Activated naive CD4-positive, alpha-beta T cell treated with anti-CD3 and anti-CD28 coated beads for 36 hours (primary cell): ENCODE data around the gene GRAMD1B. TPM values are rescaled to one million over a fixed set of nuclear protein-coding genes. Genes with fewer than 3 reads are reported as not detected.
A peak's percentile ranks its signal among the peaks of the same experiment; 100 is the strongest.

Experiments used
- CTCF ChIA-PET: fragments of 350-600 bp; sonication (Branson Sonifier 250); formaldehyde crosslinking; loops from one replicate; lab custom pipeline; 2021; ENCODE audit warnings: antibody characterized with exemption; lab: Charles Lee
- DNase-seq: peaks from one replicate; pipeline ENCODE4 v3.0.0-alpha.2; 2020
- H3K27ac Mint-ChIP-seq: one replicate; pipeline ENCODE4 v1.8.0; 2021; ENCODE audit warnings: mild to moderate bottlenecking, mixed read lengths
- H3K27me3 Mint-ChIP-seq: one replicate; pipeline ENCODE4 v1.8.0; 2021; ENCODE audit warnings: low read depth, mixed read lengths
- H3K36me3 Mint-ChIP-seq: one replicate; pipeline ENCODE4 v1.8.0; 2021; ENCODE audit warnings: low read depth, mixed read lengths
- H3K4me1 Mint-ChIP-seq: one replicate; pipeline ENCODE4 v1.8.0; 2021; ENCODE audit warnings: low read depth, mixed read lengths
- H3K4me3 Mint-ChIP-seq: one replicate; pipeline ENCODE4 v1.8.0; 2021; ENCODE audit warnings: mild to moderate bottlenecking, moderate library complexity, mixed read lengths
- H3K9me3 Mint-ChIP-seq: one replicate; pipeline ENCODE4 v1.8.0; 2021; ENCODE audit warnings: mixed read lengths
- intact Hi-C: fragments of 100-400 bp; cut with micrococcal nuclease; formaldehyde crosslinking; loops from one replicate; pipeline ENCODE4 v1.15.1; 2023
- total RNA-seq, 2 experiments: library from RNA; stranded (reverse); gene quantifications; one replicate each; pipeline ENCODE4 v1.2.3, GENCODE V29; 2021

GRAMD1B gene
- total RNA-seq, 2 experiments from 2014 or later, result 43.7 to 47.2 TPM

DNA sequence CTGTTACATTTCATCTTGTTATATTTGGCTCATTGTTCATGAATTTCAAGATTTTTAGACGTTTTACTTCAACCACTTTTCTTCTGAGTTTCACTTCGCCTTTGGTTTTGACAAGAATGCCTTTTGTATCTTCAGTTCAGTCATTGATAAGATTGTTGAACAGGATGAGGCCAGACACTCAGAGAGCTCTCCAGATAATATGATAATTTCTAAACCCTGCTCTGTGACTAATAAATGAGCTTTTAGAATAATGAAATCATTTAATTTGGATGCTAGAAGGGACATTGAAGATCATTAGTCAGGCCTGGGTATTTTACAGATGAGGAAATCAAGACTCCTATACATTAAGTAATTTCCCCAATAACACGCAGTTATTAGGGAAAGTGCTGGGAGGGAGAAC is 37.2 kb upstream of the GRAMD1B start:
- peaks cover 8% of the 10 kb centered on the region for H3K4me1 Mint-ChIP-seq
- CTCF ChIA-PET, result interaction anchor here (0.7 kb wide), 1 partner anchor 57 kb away, joined by 3 read pairs; no protein-coding TSS in a partner anchor
- no peak overlapping the region for H3K27ac Mint-ChIP-seq
- H3K4me3 Mint-ChIP-seq, result no peak overlapping the region
- peaks cover 20% of the 10 kb centered on the region for H3K27me3 Mint-ChIP-seq
- H3K36me3 Mint-ChIP-seq, result peaks cover 1% of the 10 kb centered on the region
- no peaks in the 10 kb centered on the region for H3K9me3 Mint-ChIP-seq
- intact Hi-C loops, result no loop called here
- no peak for DNase-seq

DNA sequence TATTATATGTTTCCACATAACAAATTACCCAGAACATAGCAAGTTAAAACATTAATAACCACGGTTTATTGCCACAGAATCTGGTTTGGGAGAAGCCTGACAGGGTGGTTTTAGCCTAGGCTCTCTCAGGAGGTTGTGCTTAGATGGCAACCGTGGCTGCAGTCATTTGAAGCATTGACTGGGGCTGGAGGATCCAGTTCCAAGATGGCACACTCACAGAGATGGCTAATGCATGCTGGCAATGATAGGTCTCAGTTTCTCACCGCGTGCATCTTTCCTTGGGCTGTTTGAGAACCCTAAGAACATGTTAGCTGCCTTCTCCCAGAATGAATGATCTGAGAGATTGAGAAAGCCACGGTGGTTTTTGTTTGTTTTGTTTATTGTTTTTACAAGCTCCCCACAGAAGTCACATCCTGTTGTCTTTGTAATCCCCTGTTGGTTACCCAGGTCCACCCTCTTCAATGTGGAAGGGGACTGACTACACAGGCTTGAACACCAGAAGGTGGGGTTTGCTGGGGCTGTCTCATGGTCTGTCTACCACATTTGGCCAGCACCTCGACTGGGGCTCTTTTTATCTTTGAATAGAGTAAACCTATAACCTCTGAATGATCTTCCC is 36.6 kb upstream of the GRAMD1B start:
- H3K27me3 Mint-ChIP-seq, result peaks cover 20% of the 10 kb centered on the region
- intact Hi-C loops, result no loop called here

DNA sequence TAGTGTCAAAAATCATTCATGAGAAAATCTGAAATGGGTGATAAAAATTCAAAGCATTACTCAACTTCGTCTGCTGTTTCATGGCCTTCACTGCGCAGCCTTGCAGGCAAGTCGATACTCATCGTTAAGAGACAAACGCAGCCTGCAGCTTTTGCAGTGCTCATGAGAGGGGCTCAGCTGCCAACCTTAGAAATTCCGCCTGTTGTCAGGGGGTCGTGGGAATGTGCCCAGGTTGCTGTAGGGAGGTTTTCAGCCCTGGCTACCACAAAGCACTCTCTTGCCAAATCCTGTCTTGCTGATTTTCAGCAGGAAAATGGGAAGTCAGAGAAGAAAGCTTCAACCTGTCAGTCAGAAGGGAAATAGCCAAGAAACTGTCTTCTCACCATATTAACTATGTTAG is 25.4 kb upstream of the GRAMD1B start:
- H3K27ac Mint-ChIP-seq, result no peak overlapping the region
- peaks cover 14% of the 10 kb centered on the region for H3K27me3 Mint-ChIP-seq
- no peaks in the 10 kb centered on the region for H3K9me3 Mint-ChIP-seq
- no peak overlapping the region for H3K4me3 Mint-ChIP-seq
- peaks cover 1% of the 10 kb centered on the region for H3K36me3 Mint-ChIP-seq
- CTCF ChIA-PET, result interaction anchor here (0.6 to 7.4 kb wide), 5 partner anchors 25 to 251 kb away, joined by 3 to 129 read pairs (median 3); partner anchors contain the start of gene GRAMD1B
- DNase-seq, result no peak
- H3K4me1 Mint-ChIP-seq, result peaks cover 36% of the 10 kb centered on the region
- intact Hi-C loops, result no loop called here

More for the DNA sequence above, 36.6 kb upstream of the GRAMD1B start:
- DNase-seq, result no peak
- Mint-ChIP-seq H3K4me3 (no peak overlapping the region), H3K9me3 (no peaks in the 10 kb centered on the region), H3K27ac (no peak overlapping the region), H3K36me3 (peaks cover 1% of the 10 kb centered on the region), H3K4me1 (peaks cover 8% of the 10 kb centered on the region)
- CTCF ChIA-PET, result interaction anchor here (0.7 kb wide), 1 partner anchor 57 kb away, joined by 3 read pairs; no protein-coding TSS in a partner anchor

DNA sequence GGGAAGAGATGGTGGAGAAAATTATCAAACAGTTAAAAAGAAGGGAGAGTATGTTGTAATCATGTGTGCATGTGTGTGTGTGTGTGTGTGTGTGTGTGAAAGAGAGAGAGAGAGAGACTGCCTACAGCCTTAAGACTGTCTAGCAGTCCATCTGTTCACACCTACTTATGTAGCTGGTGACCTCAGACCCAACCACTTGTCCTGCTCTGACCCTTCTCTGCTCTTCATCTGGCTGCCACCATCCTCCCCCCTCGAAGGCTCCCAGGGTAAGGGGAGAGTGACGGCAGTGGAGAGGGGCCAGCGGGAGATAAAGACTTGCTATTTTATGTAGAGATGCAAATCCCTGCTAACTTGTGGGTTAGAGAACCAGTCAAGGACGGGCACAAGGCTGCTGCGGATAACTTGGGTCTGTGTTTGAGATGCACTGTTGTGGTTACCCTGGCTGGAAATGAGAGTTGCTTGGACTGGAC is 24.9 kb upstream of the GRAMD1B start:
- Mint-ChIP-seq H3K27me3 (peaks cover 18% of the 10 kb centered on the region), H3K36me3 (peaks cover 1% of the 10 kb centered on the region), H3K4me1 (peaks cover 36% of the 10 kb centered on the region), H3K4me3 (no peak overlapping the region), H3K9me3 (no peaks in the 10 kb centered on the region), H3K27ac (no peak overlapping the region)
- CTCF ChIA-PET, result interaction anchor here (0.6 to 7.4 kb wide), 5 partner anchors 20 to 252 kb away, joined by 3 to 129 read pairs (median 5); partner anchors contain the start of gene GRAMD1B
- no peak for DNase-seq
- intact Hi-C loops, result no loop called here

DNA sequence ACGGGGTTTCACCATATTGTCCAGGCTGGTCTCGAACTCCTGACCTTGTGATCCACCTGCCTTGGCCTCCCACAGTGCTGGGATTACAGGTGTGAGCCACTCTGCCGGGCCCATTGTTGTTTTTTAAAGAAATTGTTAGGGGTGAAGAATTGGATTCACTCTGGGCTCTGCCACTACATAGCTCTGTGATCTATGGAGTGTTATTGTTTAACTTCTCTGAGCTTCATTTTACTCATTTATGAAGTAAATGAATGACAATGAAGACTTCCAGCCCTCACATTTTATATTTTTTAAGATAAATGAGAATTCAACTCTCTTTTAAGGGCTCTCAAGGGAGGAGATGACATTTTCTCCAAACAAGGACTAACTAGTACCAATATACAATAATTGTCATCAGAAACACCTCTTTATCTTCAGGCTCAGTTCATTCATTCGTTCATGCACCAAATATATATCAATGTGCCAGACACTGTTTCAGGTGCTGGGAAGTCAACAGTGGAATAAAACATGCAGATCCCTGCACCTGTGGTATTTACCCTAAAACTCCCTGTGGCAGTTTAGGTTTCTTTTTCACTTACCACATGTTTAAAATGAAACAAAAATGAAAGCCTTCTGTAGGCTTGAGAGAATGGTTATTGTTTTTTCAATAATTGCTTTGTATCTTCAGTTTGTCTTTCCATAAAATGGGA is 23.5 kb upstream of the GRAMD1B start:
- DNase-seq, result peak; percentile 27
- Mint-ChIP-seq H3K4me1 (peaks cover 36% of the 10 kb centered on the region), H3K36me3 (peaks cover 1% of the 10 kb centered on the region), H3K9me3 (no peaks in the 10 kb centered on the region), H3K27me3 (peaks cover 18% of the 10 kb centered on the region), H3K27ac (peak overlapping the region; percentile 37), H3K4me3 (peak overlapping the region; percentile 61)
- intact Hi-C loops, result loop anchor here (1.0 kb wide), 8 partner anchors 24 to 171 kb away; no protein-coding TSS in a partner anchor
- CTCF ChIA-PET, result interaction anchor here (0.6 to 7.4 kb wide), 41 partner anchors 9 to 301 kb away, joined by 3 to 129 read pairs (median 4); partner anchors contain the start of gene GRAMD1B

DNA sequence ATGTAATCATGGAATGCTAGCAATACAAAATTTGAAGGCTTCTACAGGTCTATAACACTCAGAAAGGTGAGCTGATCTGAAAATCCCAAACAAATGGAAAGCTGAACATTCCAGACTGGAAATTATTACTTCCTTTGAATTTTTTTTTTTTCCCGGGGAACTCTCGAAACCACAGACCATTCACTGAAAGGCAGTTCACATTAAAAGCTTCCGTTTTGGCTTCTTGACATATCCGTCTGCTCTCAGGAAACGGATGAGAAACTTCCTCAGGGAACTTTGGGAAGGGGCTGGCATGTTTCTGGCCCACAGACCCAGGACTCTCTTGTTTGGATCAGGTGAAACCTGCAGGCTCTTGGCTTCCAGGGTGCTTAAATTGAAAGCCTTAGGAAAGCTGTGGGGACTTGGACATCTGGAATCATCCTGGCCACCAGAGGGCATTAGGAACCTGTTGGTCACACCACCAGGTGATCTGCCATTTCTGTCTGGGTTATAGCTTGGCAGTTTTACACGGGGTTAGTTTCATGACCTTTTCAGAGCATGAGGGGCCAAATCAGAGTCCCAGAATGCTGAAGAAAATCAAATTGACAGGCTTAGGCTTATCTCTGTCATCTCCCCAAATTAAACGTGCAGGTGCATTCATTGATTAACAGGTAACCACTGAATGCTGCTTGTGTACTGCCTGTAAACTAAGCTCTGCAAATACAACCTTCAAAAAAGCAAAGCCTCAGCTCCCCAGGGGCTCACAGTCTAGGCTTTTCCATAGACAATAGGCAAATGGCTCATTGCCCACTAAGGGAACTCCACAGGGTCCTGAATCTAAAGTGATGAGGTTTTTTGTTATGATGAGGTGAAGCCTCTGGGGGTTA is 22.7 kb upstream of the GRAMD1B start:
- Mint-ChIP-seq H3K27me3 (peaks cover 18% of the 10 kb centered on the region), H3K36me3 (peaks cover 1% of the 10 kb centered on the region), H3K4me3 (peak overlapping the region; percentile 61), H3K9me3 (no peaks in the 10 kb centered on the region), H3K4me1 (peaks cover 36% of the 10 kb centered on the region), H3K27ac (peak overlapping the region; percentile 37)
- intact Hi-C loops, result loop anchor here (1.0 kb wide), 8 partner anchors 24 to 170 kb away; no protein-coding TSS in a partner anchor
- CTCF ChIA-PET, result interaction anchor here (0.6 to 7.4 kb wide), 49 partner anchors 9 to 300 kb away, joined by 3 to 129 read pairs (median 5); partner anchors contain the start of gene GRAMD1B
- DNase-seq, result peak; percentile 83

DNA sequence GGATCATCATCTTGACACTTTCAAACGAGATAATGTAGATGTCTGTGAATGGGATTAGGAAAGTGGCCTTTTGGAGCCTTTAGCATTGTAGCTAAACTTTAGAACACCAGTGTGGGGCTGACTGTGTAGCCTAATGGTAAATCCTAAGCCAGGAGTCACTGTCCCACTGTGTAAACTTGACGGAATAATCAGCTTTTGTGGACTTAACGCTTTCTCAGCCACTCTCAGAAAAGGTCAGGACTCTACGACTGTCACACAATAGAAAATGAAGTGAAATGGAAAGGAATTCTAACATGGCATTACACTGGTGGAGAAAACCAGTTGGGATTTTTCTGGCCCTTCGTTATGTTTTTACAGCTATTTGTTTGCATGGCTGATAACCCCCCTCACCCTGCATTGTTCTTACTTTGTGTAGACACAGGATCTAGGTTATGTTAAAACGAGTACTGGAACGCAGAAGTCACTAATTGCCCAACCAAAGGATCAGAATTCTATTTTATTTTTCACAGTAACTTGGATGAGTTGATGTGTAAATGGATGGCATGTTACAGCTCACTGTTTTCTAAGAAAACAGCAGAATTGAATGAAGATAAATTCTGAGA is 22.0 kb upstream of the GRAMD1B start:
- peaks cover 36% of the 10 kb centered on the region for H3K4me1 Mint-ChIP-seq
- no peaks in the 10 kb centered on the region for H3K9me3 Mint-ChIP-seq
- H3K27ac Mint-ChIP-seq, result no peak overlapping the region
- H3K4me3 Mint-ChIP-seq, result no peak overlapping the region
- H3K27me3 Mint-ChIP-seq, result peaks cover 20% of the 10 kb centered on the region
- no peak for DNase-seq
- CTCF ChIA-PET, result interaction anchor here (0.8 to 7.4 kb wide), 41 partner anchors 8 to 299 kb away, joined by 3 to 129 read pairs (median 6); partner anchors contain the start of gene GRAMD1B
- H3K36me3 Mint-ChIP-seq, result peaks cover 1% of the 10 kb centered on the region
- intact Hi-C loops, result loop anchor here (1.0 kb wide), 8 partner anchors 23 to 169 kb away; no protein-coding TSS in a partner anchor

DNA sequence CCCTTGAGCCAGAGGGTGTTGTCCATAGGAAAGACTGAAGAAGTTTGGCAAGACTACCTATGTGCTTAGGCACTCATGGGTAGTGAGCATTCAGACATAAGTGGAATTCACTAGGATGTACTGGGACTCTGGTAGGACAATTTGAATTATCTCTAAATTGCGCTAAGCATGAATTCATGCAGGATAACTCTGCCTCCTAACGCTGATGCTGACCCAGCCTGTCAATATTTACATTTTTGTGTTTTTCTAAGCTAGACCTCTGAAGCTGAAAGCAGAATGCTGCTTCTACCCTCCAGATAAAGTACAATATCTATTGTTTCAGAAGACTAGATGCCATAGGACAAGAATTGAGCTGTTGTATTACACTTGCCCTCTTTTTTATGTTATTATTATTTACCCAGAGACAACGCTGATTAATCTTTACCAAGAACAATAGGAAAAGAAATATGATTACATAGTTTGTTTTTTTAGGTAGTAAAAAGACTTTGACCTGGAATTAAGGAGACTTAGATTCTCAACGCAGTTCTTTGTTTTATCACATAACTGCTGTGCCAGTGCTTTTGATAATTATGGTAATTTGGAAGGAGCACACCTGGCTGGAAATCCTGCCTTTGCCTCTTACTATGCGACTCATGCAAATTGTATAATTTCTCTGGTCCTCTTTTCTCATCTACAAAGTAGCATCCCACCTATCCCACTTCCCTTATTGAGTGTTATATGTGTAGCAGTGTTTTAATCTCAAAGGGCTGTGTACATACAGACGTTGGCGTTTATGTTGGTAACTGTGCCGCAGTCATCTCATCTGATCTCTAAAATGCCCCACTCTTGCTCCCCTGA is 21.2 kb upstream of the GRAMD1B start:
- Mint-ChIP-seq H3K4me3 (no peak overlapping the region), H3K9me3 (no peaks in the 10 kb centered on the region), H3K4me1 (peaks cover 34% of the 10 kb centered on the region), H3K36me3 (peaks cover 1% of the 10 kb centered on the region), H3K27me3 (peaks cover 19% of the 10 kb centered on the region), H3K27ac (no peak overlapping the region)
- intact Hi-C loops, result no loop called here
- CTCF ChIA-PET, result interaction anchor here (0.5 to 7.4 kb wide), 18 partner anchors 7 to 168 kb away, joined by 3 to 129 read pairs (median 10); partner anchors contain the start of gene GRAMD1B
- no peak for DNase-seq

DNA sequence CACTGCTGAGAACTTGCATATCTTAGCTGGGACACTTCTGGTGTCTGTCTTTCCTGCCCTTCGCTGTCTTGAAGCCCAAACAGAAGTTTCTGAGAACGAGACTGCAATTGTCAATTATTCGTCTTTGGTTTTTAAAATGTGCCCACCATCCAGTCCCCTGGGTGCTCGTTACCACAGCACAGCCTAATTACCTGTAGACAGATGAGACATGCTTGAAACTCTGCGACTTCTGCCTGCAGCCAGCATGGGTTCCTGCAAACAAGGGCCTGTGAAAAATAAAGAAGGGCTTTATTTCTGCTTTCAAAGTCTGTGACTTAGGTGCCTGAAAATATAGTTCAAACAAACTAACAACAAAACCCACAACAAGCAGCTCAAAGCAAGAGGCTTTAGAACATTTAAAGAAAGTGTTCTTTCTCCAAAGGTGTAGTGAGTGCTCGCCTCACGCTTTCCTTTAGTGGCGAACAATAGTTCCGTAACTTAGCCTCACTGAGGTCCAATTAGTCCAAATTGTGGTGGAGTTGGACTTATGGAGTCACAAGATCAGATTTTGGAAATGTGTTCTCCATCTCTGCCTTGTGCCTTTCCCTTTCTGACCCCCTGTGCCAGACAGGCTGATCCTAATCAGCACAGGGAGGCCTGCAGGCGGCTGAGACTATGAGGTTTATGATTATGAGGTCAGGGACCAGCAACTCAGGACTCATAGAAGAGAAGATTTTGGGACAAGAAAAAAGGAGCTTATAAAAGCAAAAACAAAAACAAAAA is 20.4 kb upstream of the GRAMD1B start:
- DNase-seq, result no peak
- Mint-ChIP-seq H3K9me3 (no peaks in the 10 kb centered on the region), H3K27ac (no peak overlapping the region), H3K4me1 (peaks cover 26% of the 10 kb centered on the region), H3K36me3 (peaks cover 1% of the 10 kb centered on the region), H3K27me3 (peaks cover 11% of the 10 kb centered on the region), H3K4me3 (no peak overlapping the region)
- CTCF ChIA-PET, result interaction anchor here (0.7 to 7.4 kb wide), 9 partner anchors 12 to 307 kb away, joined by 3 to 129 read pairs (median 7); no protein-coding TSS in a partner anchor
- intact Hi-C loops, result no loop called here

DNA sequence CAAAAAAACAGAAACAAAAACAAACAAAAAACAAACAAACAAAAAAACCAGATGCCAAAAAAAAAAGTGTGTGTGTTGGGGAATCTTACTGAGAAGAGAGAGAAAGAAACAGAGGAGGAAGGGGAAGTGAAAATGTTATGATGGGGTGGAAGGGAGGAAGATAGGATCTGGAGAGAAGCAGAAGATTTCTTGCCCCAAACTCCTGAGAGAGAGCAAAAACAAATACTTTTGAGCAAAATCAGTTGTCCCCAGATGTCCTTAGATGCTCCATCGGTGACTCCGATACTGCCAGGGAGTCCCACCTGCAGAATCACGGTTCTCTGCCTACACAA is 19.9 kb upstream of the GRAMD1B start:
- intact Hi-C loops, result no loop called here
- no peak for DNase-seq
- Mint-ChIP-seq H3K9me3 (no peaks in the 10 kb centered on the region), H3K36me3 (no peaks in the 10 kb centered on the region), H3K27me3 (peaks cover 9% of the 10 kb centered on the region), H3K4me3 (no peak overlapping the region), H3K4me1 (peaks cover 23% of the 10 kb centered on the region), H3K27ac (no peak overlapping the region)
- CTCF ChIA-PET, result interaction anchor here (0.7 to 7.4 kb wide), 4 partner anchors 41 to 308 kb away, joined by 3 to 129 read pairs (median 3); no protein-coding TSS in a partner anchor
